ENCODE results near the gene PRR29. TPM values are rescaled to one million over a fixed set of nuclear protein-coding genes. Genes with fewer than 3 reads are reported as not detected.

Gene PRR29
- polyA plus RNA-seq, 1 donor from 2014 or later, result 2.8 TPM

DNA sequence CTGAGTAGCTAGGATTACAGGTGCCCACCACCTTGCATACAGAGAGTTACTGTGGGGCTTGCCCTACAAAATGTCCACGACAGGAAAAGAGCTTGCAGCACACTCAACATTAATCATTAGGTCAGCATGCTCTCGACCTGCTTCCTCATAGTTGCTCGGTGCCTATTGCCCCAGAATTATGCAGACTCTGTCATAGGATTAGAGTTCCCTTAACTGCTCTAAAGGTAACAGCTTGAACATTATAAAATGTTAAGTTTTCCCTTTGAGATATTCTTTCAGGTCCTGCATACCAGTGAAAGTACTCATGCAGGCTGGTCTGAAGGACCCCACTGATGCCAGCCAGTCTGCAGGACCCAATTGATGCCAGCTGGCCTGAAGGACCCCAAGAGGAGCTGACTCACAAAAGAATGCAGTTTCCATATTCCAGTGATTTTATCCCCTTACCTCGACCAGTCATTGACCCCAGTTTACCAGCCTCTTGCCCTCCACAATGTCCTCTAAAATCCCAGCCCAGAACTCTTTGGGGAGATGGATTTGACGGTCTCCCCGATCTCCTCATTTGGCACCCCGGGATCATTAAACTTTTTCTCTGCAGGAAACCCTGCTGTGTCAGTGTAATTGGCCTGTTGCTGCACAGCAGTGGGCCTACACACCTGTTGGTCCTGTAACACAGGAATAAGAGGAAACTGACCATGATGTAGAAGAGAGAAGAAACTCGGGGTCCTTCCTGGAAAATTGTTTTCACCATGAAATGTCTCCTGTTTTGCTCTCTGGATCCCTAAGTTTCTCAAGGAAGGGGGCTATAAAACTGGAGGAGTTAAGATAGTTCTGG lies 11.6 kb downstream of the PRR29 start:
- no peak for TF ChIP-seq POLR2AphosphoS5 (IDR thresholded peaks at IDR 0.05)
- TF ChIP-seq EP300 (conservative IDR thresholded peaks at IDR 0.05; ENCODE audit: poor library complexity, severe bottlenecking), result no peak
- TF ChIP-seq, protein P1, sequence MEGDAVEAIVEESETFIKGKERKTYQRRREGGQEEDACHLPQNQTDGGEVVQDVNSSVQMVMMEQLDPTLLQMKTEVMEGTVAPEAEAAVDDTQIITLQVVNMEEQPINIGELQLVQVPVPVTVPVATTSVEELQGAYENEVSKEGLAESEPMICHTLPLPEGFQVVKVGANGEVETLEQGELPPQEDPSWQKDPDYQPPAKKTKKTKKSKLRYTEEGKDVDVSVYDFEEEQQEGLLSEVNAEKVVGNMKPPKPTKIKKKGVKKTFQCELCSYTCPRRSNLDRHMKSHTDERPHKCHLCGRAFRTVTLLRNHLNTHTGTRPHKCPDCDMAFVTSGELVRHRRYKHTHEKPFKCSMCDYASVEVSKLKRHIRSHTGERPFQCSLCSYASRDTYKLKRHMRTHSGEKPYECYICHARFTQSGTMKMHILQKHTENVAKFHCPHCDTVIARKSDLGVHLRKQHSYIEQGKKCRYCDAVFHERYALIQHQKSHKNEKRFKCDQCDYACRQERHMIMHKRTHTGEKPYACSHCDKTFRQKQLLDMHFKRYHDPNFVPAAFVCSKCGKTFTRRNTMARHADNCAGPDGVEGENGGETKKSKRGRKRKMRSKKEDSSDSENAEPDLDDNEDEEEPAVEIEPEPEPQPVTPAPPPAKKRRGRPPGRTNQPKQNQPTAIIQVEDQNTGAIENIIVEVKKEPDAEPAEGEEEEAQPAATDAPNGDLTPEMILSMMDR (IDR thresholded peaks at IDR 0.05; ENCODE audit: poor library complexity, severe bottlenecking), result no peak
- TF ChIP-seq, protein P2, sequence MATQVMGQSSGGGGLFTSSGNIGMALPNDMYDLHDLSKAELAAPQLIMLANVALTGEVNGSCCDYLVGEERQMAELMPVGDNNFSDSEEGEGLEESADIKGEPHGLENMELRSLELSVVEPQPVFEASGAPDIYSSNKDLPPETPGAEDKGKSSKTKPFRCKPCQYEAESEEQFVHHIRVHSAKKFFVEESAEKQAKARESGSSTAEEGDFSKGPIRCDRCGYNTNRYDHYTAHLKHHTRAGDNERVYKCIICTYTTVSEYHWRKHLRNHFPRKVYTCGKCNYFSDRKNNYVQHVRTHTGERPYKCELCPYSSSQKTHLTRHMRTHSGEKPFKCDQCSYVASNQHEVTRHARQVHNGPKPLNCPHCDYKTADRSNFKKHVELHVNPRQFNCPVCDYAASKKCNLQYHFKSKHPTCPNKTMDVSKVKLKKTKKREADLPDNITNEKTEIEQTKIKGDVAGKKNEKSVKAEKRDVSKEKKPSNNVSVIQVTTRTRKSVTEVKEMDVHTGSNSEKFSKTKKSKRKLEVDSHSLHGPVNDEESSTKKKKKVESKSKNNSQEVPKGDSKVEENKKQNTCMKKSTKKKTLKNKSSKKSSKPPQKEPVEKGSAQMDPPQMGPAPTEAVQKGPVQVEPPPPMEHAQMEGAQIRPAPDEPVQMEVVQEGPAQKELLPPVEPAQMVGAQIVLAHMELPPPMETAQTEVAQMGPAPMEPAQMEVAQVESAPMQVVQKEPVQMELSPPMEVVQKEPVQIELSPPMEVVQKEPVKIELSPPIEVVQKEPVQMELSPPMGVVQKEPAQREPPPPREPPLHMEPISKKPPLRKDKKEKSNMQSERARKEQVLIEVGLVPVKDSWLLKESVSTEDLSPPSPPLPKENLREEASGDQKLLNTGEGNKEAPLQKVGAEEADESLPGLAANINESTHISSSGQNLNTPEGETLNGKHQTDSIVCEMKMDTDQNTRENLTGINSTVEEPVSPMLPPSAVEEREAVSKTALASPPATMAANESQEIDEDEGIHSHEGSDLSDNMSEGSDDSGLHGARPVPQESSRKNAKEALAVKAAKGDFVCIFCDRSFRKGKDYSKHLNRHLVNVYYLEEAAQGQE (IDR thresholded peaks at IDR 0.05; ENCODE audit: borderline replicate concordance), result no peak
- TF ChIP-seq EZH2 (IDR thresholded peaks at IDR 0.05; ENCODE audit: borderline replicate concordance, insufficient read depth, low read length, poor library complexity, severe bottlenecking), result no peak
- no peak for TF ChIP-seq MXI1 (conservative IDR thresholded peaks at IDR 0.05; ENCODE audit: poor library complexity, severe bottlenecking)
- TF ChIP-seq RAD21 (conservative IDR thresholded peaks at IDR 0.05), result no peak
- TF ChIP-seq TAF1 (IDR thresholded peaks at IDR 0.05; ENCODE audit: low read depth), result no peak
- TF ChIP-seq SMC3 (conservative IDR thresholded peaks at IDR 0.05; ENCODE audit: poor library complexity), result no peak
- Histone ChIP-seq H3K9ac (ENCODE audit: low read length) (no peak overlapping the region), H4K20me1 (ENCODE audit: insufficient read depth) (no peaks in the 10 kb centered on the region), H3K27ac (ENCODE audit: low read length) (no peak overlapping the region), H3K27me3 (ENCODE audit: insufficient read depth, low read depth, low read length) (no peaks in the 10 kb centered on the region), H3K9me3 (ENCODE audit: low read length) (no peaks in the 10 kb centered on the region), H3K9me2 (ENCODE audit: insufficient read depth, low read length) (no peaks in the 10 kb centered on the region), H3K36me3 (ENCODE audit: insufficient read depth, low read length) (no peaks in the 10 kb centered on the region), H3K79me2 (replicated peaks; ENCODE audit: insufficient read depth, low read length) (no peaks in the 10 kb centered on the region), H2AFZ (ENCODE audit: low read depth, low read length) (no peak overlapping the region), H3K4me3 (ENCODE audit: low read length) (no peak overlapping the region), H3F3A (ENCODE audit: insufficient read depth, low read length, poor library complexity, severe bottlenecking) (no peaks in the 10 kb centered on the region), H3K4me2 (ENCODE audit: low read length) (no peak overlapping the region)

DNA sequence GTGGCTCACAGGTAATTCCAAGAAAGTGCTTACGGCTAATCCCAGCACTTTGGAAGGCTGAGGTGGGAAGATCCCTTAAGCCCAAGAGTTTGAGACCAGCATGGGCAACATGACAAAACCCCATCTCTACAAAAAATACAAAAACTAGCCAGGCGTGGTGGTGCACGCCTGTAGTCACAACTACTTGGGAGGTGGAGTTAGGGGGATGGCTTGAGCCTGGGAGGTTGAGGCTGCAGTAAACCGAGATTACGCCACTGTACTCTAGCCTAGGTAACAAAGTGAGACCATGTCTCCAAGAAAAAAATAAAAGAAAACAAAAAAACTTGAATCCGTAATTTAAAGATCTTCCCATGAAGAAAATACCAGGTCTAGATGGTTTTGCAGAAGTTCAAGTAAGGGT lies 17.3 kb downstream of the PRR29 start:
- H3K79me2 ChIP-seq (replicated peaks; ENCODE audit: insufficient read depth, low read length), result no peaks in the 10 kb centered on the region
- no peak overlapping the region for H3K27ac ChIP-seq (ENCODE audit: low read length)
- H3K36me3 ChIP-seq (ENCODE audit: insufficient read depth, low read length), result no peaks in the 10 kb centered on the region
- H4K20me1 ChIP-seq (ENCODE audit: insufficient read depth), result no peaks in the 10 kb centered on the region
- H3K27me3 ChIP-seq (ENCODE audit: insufficient read depth, low read depth, low read length), result no peaks in the 10 kb centered on the region
- H3K9ac ChIP-seq (ENCODE audit: low read length), result no peak overlapping the region
- no peaks in the 10 kb centered on the region for H3K9me2 ChIP-seq (ENCODE audit: insufficient read depth, low read length)
- H3K4me2 ChIP-seq (ENCODE audit: low read length), result no peak overlapping the region
- no peak overlapping the region for H3K4me3 ChIP-seq (ENCODE audit: low read length)
- H3F3A ChIP-seq (ENCODE audit: insufficient read depth, low read length, poor library complexity, severe bottlenecking), result no peaks in the 10 kb centered on the region
- TF ChIP-seq TAF1 (IDR thresholded peaks at IDR 0.05; ENCODE audit: low read depth) (no peak), EP300 (conservative IDR thresholded peaks at IDR 0.05; ENCODE audit: poor library complexity, severe bottlenecking) (no peak), EZH2 (IDR thresholded peaks at IDR 0.05; ENCODE audit: borderline replicate concordance, insufficient read depth, low read length, poor library complexity, severe bottlenecking) (no peak), RAD21 (conservative IDR thresholded peaks at IDR 0.05) (no peak), POLR2AphosphoS5 (IDR thresholded peaks at IDR 0.05) (no peak), MXI1 (conservative IDR thresholded peaks at IDR 0.05; ENCODE audit: poor library complexity, severe bottlenecking) (no peak)
- TF ChIP-seq, protein P1 (IDR thresholded peaks at IDR 0.05; ENCODE audit: poor library complexity, severe bottlenecking), result no peak
- TF ChIP-seq, protein P2 (IDR thresholded peaks at IDR 0.05; ENCODE audit: borderline replicate concordance), result no peak
- no peaks in the 10 kb centered on the region for H3K9me3 ChIP-seq (ENCODE audit: low read length)
- no peak overlapping the region for H2AFZ ChIP-seq (ENCODE audit: low read depth, low read length)
